Measurements from ENCODE around the gene ARSA.

ARSA gene

DNA sequence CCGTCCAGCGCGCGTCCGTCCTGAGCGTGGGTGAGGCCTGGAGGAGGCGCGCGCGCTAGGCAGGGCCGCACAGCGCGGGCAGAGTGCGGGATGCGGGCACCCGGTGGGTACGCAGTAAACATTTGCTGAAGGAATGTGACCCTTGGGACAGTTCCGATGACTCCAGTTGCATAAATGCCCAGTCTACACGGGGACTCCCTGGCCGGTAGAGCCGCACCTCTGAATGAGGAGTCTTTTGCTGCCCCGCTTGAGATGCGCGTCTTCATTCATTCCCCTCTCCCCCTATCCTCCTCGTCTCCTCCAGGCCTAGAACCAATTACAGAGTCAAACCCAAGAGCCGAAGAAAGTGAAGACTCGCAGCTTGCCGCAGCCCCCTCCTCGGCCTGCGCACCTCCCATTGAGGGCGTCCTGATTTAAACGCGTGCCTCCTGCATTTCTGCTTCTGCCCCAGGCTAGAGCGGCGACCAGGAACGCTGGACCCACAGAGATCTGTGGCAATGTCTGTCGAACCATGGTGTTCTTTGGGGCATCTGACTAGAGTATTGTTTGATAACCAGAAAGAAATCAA is 44.6 kb downstream of the ARSA start:
- Histone ChIP-seq H3K4me3 (peak overlapping the region; percentile 69 to 79 (median 78)), H3K9me3 (replicated peaks in 1 of 11) (no peaks in the 10 kb centered on the region), H3K9ac (peak overlapping the region; percentile 88 to 98 (median 97)), H3K27ac (peak overlapping the region; percentile 89 to 98 (median 97); a peak in 21 of 22 replicates), H4K20me1 (peaks cover 0 to 10% (median 0%) of the 10 kb centered on the region in 11 experiments; a peak in 3 of 22 replicates), H3K4me1 (peaks cover 18 to 42% (median 29%) of the 10 kb centered on the region in 10 experiments), H3K27me3 (no peaks in the 10 kb centered on the region), H3K36me3 (peaks cover 20 to 41% (median 29%) of the 10 kb centered on the region in 11 experiments; a peak in 21 of 22 replicates), H3K4me2 (peak overlapping the region; percentile 88 to 98 (median 95))
- TF ChIP-seq Cebpa-rat (IDR thresholded peaks at IDR 0.05): no peak

DNA sequence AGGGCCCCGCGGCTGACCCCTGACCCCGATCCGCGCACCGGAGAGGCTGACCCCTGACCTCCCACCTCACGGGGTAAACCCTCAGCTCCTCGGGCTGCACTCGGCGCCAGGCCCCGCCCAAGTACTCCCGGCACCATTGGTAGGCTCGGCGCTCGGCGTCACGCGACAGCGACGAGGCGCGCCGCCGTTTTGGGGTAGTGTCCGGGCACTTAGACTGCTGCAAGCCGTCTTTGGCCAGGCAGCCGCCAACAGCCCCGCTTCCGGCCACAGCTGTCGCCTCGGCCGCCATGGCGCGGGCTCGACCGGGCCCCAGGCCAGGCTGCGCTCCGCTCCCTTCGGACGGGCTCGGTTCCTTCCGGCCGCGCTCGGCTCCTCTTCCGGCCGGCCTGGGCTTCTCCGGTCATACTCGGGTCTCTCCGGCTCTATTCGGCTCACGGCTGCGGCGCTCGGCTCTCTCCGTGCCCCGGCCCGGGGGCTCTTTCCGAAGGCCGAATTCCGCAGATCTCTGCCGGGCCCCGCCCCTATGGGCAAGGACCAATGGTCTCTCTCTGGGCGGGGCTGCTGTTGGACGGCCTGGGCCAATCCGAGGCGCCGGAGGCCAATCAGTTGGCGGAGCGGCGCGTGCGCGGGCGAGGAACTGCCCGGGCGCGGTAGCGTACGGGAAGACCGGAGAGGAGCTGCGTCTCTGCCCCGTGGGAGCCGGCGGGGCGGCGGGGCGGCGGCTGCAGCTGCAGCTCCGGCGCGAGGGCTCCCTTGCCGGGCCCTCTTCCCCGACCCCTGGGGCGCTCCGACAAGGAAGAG is 45.3 kb downstream of the ARSA start, which contains the start of gene CHKB:
CHKB (minus strand) TSS at position 357 of the 801 bp plus-strand sequence; CDS start at position 289, 68 bp downstream.
- peak within 1 kb of the TSS; percentile 88 to 98 (median 97) for H3K9ac ChIP-seq
- H3K4me1 ChIP-seq: peaks cover 18 to 46% (median 30%) of the 10 kb centered on the region in 10 experiments
- peak within 1 kb of the TSS; percentile 89 to 98 (median 97) for H3K27ac ChIP-seq
- H3K4me3 ChIP-seq: peak within 1 kb of the TSS; percentile 69 to 79 (median 78)
- H3K9me3 ChIP-seq (replicated peaks in 1 of 11): no peaks in the 10 kb centered on the region
- peak within 1 kb of the TSS; percentile 92 to 98 (median 96) for H3K4me2 ChIP-seq
- peaks cover 20 to 45% (median 31%) of the 10 kb centered on the region in 11 experiments; a peak in 21 of 22 replicates for H3K36me3 ChIP-seq
- no peaks in the 10 kb centered on the region for H3K27me3 ChIP-seq
- TF ChIP-seq Cebpa-rat (IDR thresholded peaks at IDR 0.05): no peak
- H4K20me1 ChIP-seq: peaks cover 0 to 10% (median 0%) of the 10 kb centered on the region in 11 experiments; a peak in 3 of 22 replicates

DNA sequence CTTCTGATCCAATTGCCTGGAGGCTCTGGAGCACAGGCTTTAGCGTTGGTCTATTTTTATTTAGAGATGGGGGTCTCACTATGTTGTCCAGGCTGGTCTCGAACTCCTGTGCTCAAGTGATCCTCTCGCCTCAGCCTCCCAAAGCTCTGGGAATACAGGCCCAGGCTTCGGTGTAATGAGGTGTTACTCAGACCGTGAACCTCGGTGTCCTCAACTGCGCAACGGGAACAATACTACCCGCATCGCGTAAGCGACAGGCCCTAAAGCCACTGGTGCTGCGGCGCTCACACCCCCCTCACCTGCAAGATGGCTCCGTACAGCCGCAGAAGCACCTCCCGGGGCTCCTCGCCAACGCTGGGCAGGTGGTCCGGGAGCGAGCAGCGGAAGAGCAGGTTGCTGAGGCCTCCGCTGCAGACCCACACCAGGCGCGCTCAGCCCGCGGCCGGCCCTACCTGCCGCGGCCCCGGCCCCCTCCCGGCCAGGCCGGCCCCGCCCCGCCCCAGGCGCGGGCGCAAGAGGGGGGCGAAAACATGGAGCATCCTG is 45.9 kb downstream of the ARSA start:
- Histone ChIP-seq H3K4me1 (peaks cover 18 to 53% (median 32%) of the 10 kb centered on the region in 10 experiments), H3K36me3 (peaks cover 22 to 52% (median 35%) of the 10 kb centered on the region in 11 experiments; a peak in 21 of 22 replicates), H3K9ac (peak overlapping the region; percentile 88 to 98 (median 97)), H3K4me3 (peak overlapping the region; percentile 69 to 79 (median 78)), H3K9me3 (replicated peaks in 1 of 11) (no peaks in the 10 kb centered on the region), H3K27ac (peak overlapping the region; percentile 89 to 98 (median 97)), H4K20me1 (peaks cover 0 to 10% (median 0%) of the 10 kb centered on the region in 11 experiments; a peak in 5 of 22 replicates), H3K4me2 (peak overlapping the region; percentile 86 to 98 (median 96)), H3K27me3 (no peaks in the 10 kb centered on the region)
- TF ChIP-seq Cebpa-rat (IDR thresholded peaks at IDR 0.05): no peak

DNA sequence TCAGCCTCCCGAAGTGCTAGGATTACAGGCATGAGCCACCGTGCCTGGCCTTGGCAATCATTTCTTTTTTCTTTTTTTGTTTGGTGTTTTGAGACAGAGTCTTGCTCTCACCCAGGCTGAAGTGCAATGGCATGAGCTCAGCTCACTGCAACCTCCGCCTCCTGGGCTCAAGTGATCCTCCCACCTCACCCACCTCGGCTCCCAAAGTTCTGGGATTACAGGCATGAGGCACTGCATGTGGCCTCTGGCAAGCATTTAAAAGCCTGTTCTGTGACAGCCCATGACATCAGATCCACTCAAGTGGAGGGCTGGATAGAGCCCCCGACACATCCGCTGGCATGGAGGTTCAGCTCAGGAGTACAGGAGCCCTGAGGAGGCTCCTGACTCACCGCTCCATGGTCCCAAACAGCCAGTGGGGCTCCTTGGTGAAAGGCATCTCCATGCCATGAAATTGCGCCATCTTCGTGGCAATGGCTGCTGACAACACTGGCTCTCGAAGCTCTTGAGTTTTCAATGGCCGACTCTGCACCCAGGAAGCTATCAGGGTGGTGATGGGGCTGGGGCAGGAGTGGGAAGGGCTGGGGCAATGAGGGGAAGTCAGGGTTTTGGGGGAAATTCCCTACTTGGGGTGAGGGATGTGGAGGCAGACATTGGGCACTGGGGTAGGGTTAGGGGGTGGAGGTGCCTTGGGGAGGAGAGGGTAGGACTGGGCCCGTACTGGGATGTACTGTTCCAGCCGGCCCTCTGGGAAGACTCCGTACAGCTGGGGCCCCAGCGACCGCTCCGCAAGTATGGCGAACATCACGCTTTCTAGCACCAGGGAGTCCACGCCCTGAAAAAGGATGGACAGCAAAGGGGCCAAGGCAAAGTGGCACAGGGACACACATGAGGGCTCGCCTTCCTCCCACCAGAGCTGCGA is 46.7 kb downstream of the ARSA start:
- Histone ChIP-seq H3K36me3 (peaks cover 22 to 59% (median 42%) of the 10 kb centered on the region in 11 experiments; a peak in 21 of 22 replicates), H3K4me2 (peak overlapping the region; percentile 86 to 98 (median 96)), H3K9me3 (replicated peaks in 1 of 11) (no peaks in the 10 kb centered on the region), H3K9ac (peak overlapping the region; percentile 88 to 98 (median 97)), H3K27me3 (no peaks in the 10 kb centered on the region), H3K4me1 (peaks cover 18 to 53% (median 32%) of the 10 kb centered on the region in 10 experiments), H3K4me3 (peak overlapping the region; percentile 69 to 79 (median 78)), H3K27ac (peak overlapping the region; percentile 89 to 98 (median 97); a peak in 21 of 22 replicates), H4K20me1 (peaks cover 0 to 13% (median 0%) of the 10 kb centered on the region in 11 experiments; a peak in 7 of 22 replicates)
- TF ChIP-seq Cebpa-rat (IDR thresholded peaks at IDR 0.05): no peak

DNA sequence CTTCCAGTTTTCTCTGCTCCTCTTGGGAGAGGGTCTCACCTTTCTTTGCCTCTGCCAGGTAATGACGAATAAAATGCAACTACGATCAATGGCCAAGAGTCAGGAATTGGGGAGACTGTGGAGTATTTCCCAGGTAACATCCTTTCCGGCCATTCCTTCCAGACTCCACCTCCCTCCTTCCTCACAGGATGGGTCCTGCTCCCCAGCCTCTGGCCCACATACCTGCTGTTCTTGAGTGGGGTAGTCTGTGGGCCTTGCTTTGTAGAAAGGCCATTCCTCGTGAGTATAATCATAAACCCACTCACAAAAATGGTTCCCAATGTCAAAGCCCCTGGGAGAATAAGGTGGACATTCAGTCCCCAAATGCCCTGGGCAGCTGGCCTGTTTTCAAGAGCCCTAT is 48.2 kb downstream of the ARSA start:
- Histone ChIP-seq H3K4me1 (peaks cover 18 to 53% (median 32%) of the 10 kb centered on the region in 10 experiments), H3K9me3 (replicated peaks in 1 of 11) (no peaks in the 10 kb centered on the region), H3K4me3 (no peak overlapping the region), H3K27ac (no peak overlapping the region), H3K27me3 (no peaks in the 10 kb centered on the region), H4K20me1 (peaks cover 0 to 19% (median 0%) of the 10 kb centered on the region in 11 experiments; a peak in 8 of 22 replicates), H3K4me2 (no peak overlapping the region), H3K36me3 (peaks cover 29 to 68% (median 52%) of the 10 kb centered on the region in 11 experiments; a peak in 21 of 22 replicates), H3K9ac (peak overlapping the region in 2 of 11 experiments; percentile 6 to 42; a peak in 1 of 22 replicates)
- TF ChIP-seq Cebpa-rat (IDR thresholded peaks at IDR 0.05): no peak

DNA sequence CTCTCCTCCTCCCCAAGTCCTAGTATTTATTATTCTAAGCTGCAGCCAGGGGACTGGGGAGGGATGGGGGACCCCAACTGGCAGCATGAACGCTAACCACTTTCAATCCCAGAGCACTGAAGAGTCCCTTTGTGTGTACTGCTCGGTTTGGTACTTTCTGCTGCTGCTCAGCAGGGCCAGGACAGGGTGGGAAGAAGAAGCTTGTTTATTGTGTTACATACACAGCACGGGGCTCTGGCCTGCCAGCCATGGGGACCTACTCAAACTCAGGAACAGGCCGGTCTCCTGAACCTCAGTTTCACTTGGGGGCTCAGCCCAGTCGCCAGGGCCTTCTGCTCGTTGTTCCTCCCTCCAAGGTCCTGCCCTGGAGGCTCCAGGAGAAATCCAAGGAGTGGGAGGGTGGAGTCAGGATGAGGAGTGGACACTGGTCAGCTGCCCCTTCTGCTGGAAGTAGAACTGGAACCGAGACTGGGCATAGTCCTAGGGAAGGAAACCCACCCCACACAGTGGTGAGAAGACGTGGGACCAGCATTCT is 49.1 kb downstream of the ARSA start:
- peak overlapping the region in 5 of 11 experiments; percentile 3 to 42 (median 26); a peak in 4 of 22 replicates for H3K9ac ChIP-seq
- no peaks in the 10 kb centered on the region for H3K27me3 ChIP-seq
- H3K9me3 ChIP-seq (replicated peaks in 1 of 11): no peaks in the 10 kb centered on the region
- no peak overlapping the region for H3K4me3 ChIP-seq
- peaks cover 29 to 71% (median 56%) of the 10 kb centered on the region in 11 experiments for H3K36me3 ChIP-seq
- H4K20me1 ChIP-seq: peaks cover 0 to 19% (median 0%) of the 10 kb centered on the region in 11 experiments; a peak in 9 of 22 replicates
- H3K4me2 ChIP-seq: no peak overlapping the region
- peaks cover 17 to 51% (median 30%) of the 10 kb centered on the region in 10 experiments for H3K4me1 ChIP-seq
- H3K27ac ChIP-seq: no peak overlapping the region; a peak in 1 of 22 replicates
- TF ChIP-seq Cebpa-rat (IDR thresholded peaks at IDR 0.05): no peak

DNA sequence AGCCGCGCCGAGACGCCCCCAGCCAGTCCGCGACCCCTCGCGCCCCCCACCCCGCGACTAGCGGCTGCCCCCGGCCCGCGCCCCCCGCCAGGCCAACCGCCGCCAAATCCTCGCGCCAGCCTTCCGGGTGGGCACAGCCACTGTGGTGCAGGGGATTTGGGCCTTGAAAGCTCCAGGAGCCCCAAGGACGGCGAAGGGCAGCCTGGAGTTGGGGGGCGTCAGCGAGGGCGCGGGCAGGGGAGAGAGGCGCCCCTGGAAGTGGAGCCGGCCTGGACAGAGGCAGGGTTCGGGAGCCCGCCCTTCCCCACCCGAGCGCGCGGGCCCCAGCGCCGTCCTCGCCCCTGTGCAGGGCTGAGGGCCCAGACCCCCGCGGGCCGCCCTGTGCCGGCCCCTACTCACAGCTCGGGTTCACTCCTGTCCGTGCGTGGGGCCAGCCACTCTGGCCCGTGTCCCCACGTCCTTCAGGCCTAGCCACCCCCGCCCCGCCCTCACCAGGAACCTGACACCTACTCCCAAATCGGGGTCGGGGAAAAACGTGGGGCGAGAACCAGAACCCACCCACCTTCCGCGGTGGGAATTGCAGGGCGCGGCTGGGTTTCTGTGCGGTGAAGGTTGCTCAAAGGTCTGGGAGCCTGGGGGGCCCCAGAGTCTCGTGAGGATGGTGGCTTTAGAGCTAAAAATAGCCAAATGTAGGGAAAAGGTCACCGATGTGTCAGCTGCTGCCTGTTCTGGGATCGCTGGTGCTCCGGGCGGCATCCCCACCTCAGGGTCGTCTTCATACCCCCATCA is 49.8 kb downstream of the ARSA start, which contains the start of gene CPT1B:
CPT1B (minus strand) TSS at position 441 of the 789 bp plus-strand sequence. CDS start 512 bp downstream, outside the sequence.
- Histone ChIP-seq H3K4me3 (no peak within 1 kb of the TSS), H4K20me1 (peaks cover 0 to 24% (median 0%) of the 10 kb centered on the region in 11 experiments; a peak in 9 of 22 replicates), H3K27ac (peak within 1 kb of the TSS in 1 of 11 experiments; percentile 5; a peak in 1 of 22 replicates), H3K9me3 (replicated peaks in 1 of 11) (no peaks in the 10 kb centered on the region), H3K9ac (peak within 1 kb of the TSS in 5 of 11 experiments; percentile 3 to 42 (median 26); a peak in 4 of 22 replicates), H3K36me3 (peaks cover 33 to 78% (median 62%) of the 10 kb centered on the region in 11 experiments), H3K4me1 (peaks cover 11 to 45% (median 24%) of the 10 kb centered on the region in 10 experiments), H3K27me3 (no peaks in the 10 kb centered on the region), H3K4me2 (peak within 1 kb of the TSS in 3 of 11 experiments; percentile 42 to 53 (median 51); a peak in 4 of 22 replicates)
- no peak for TF ChIP-seq Cebpa-rat (IDR thresholded peaks at IDR 0.05)

Measured in BLaER1 treated with 17β-estradiol and CSF1 and Interleukin-3, amounts not matched to agents 10 nM and 100 nM (cell line).